HepG2 (cell line): ENCODE data around the gene ITGB5. TPM values are rescaled to one million over a fixed set of nuclear protein-coding genes. Genes with fewer than 3 reads are reported as not detected.

Experiments
- ATAC-seq: fragments of 200-7000 bp; cut with Tn5 transposase; 3 replicates; pipeline ENCODE4 v1.9.1; 2020; ENCODE audit warnings: mild to moderate bottlenecking, moderate library complexity
- BruUV-seq: library from RNA; stranded (reverse); fragments of 400-500 nt; replicated peaks from 2 replicates; lab custom pipeline; 2021; lab: Mats Ljungman, UMichigan
- CTCF ChIA-PET: fragments of 300-600 bp; formaldehyde crosslinking; extraction: SDS; loops from one replicate; lab custom pipeline; 2021; ENCODE audit warnings: low total read pairs, inconsistent platforms, low intra/inter-chr PET ratio; lab: Yijun Ruan, JAX
- POLR2A ChIA-PET: fragments of 350-600 bp; sonication (Branson Sonifier 250); formaldehyde crosslinking; loops from one replicate; lab custom pipeline; 2020; ENCODE audit warnings: antibody characterized with exemption, inconsistent platforms; lab: Yijun Ruan, JAX
- DNase-seq: peaks from one replicate; pipeline ENCODE4 v3.0.0-alpha.2; 2015; ENCODE audit warnings: low spot score
- FAIRE-seq: peaks from 3 replicates; lab custom pipeline; 2011; peaks lifted over from hg19 to GRCh38; lab: Jason Lieb, UNC
- H2AFZ ChIP-seq: one replicate; pipeline ENCODE4 v1.6.1; 2011; ENCODE audit warnings: low read length, inconsistent platforms
- H3K27ac ChIP-seq: fragments of 300-600 bp; 3 replicates; pipeline ENCODE4 v1.8.0; 2011; ENCODE audit warnings: mixed run types, mild to moderate bottlenecking, mixed read lengths, low read length, inconsistent platforms; ENCODE audit not compliant: insufficient read depth; ENCODE audit errors: extremely low read length
- H3K27me3 ChIP-seq, 2 experiments: fragments of 200-600 bp in 1 of 2; 2 replicates in 1 of 2; 3 replicates in 1 of 2; pipeline versions ENCODE4 v1.6.0 to v1.8.0; 2011; ENCODE audit warnings: low read length in 2 of 2, mild to moderate bottlenecking in 2 of 2, moderate library complexity in 2 of 2, inconsistent platforms in 1 of 2; ENCODE audit not compliant: insufficient read depth in 2 of 2, control insufficient read depth in 1 of 2
- H3K36me3 ChIP-seq, 2 experiments: fragments of 200-600 bp in 1 of 2; replicated peaks in 1 of 2; 2 replicates in 1 of 2; 3 replicates in 1 of 2; pipeline versions ENCODE4 v1.5.1 to v1.8.0; 2011; ENCODE audit warnings: low read length in 2 of 2, inconsistent platforms in 1 of 2; ENCODE audit not compliant: insufficient read depth in 2 of 2, control insufficient read depth in 1 of 2
- H3K4me1 ChIP-seq: 2 replicates; pipeline ENCODE4 v1.5.1; 2012; ENCODE audit warnings: low read length, inconsistent platforms; ENCODE audit not compliant: insufficient read depth
- H3K4me2 ChIP-seq: 2 replicates; pipeline ENCODE4 v1.6.0; 2011; ENCODE audit warnings: low read depth, low read length, inconsistent platforms
- H3K4me3 ChIP-seq, 3 experiments: fragments of 200-600 bp in 1 of 3; sonication (generic), shearing (Covaris generic) in 1 of 3; replicated peaks in 1 of 3; 2 replicates each; pipeline ENCODE4 v1.5.1; 2011 to 2016; ENCODE audit warnings: low read length in 3 of 3, inconsistent platforms in 2 of 3, low read depth in 2 of 3, mild to moderate bottlenecking in 2 of 3, control low read depth in 1 of 3, mixed read lengths in 1 of 3; ENCODE audit not compliant: insufficient read depth in 1 of 3
- H3K79me2 ChIP-seq: one replicate; pipeline ENCODE4 v1.6.1; 2011; ENCODE audit warnings: low read length, inconsistent platforms; ENCODE audit not compliant: insufficient read depth
- H3K9ac ChIP-seq: 2 replicates; pipeline ENCODE4 v1.6.0; 2011; ENCODE audit warnings: mild to moderate bottlenecking, low read depth, low read length, inconsistent platforms; ENCODE audit not compliant: insufficient read depth
- H3K9me3 ChIP-seq: 2 replicates; pipeline ENCODE4 v1.5.1; 2012; ENCODE audit warnings: mild to moderate bottlenecking, low read length
- H4K20me1 ChIP-seq: 2 replicates; pipeline ENCODE4 v1.6.0; 2011; ENCODE audit warnings: inconsistent platforms, mild to moderate bottlenecking, low read length, moderate library complexity; ENCODE audit not compliant: insufficient read depth
- BORCS8-MEF2B ChIP-seq: sonication (generic); formaldehyde crosslinking; IDR thresholded peaks from 2 replicates; pipeline ENCODE4 v1.8.0; 2022; ENCODE audit warnings: mild to moderate bottlenecking, missing genetic modification reagents
- ELF4 ChIP-seq: sonication (generic); formaldehyde crosslinking; IDR thresholded peaks from 2 replicates; pipeline ENCODE4 v1.5.0; 2020; ENCODE audit warnings: missing genetic modification reagents, mild to moderate bottlenecking, moderate library complexity, borderline replicate concordance
- GATAD2A ChIP-seq: IDR thresholded peaks from 2 replicates; pipeline ENCODE4 v1.6.1; 2016
- NAIF1 ChIP-seq: sonication (generic); formaldehyde crosslinking; IDR thresholded peaks from 2 replicates; pipeline ENCODE4 v1.5.0; 2020; ENCODE audit warnings: mild to moderate bottlenecking, missing genetic modification reagents, borderline replicate concordance
- PPARG ChIP-seq: conservative IDR thresholded peaks from 2 replicates; pipeline ENCODE4 v1.6.1; 2016; ENCODE audit warnings: missing biosample characterization, missing genetic modification reagents
- ZNF367 ChIP-seq: sonication (generic); formaldehyde crosslinking; IDR thresholded peaks from 2 replicates; pipeline ENCODE4 v1.4.0; 2020; ENCODE audit warnings: missing genetic modification reagents, borderline replicate concordance
- ZNF607 ChIP-seq: sonication (generic); formaldehyde crosslinking; IDR thresholded peaks from 2 replicates; pipeline ENCODE4 v1.5.1; 2020; ENCODE audit warnings: missing genetic modification reagents, mild to moderate bottlenecking, borderline replicate concordance
- WGBS: methylation state at CpG from one replicate; pipeline ENCODE4 v1.1.6; 2017; ENCODE audit warnings: low lambda C conversion rate; 5-methylcytosine and 5-hydroxymethylcytosine counted together
- in situ Hi-C: cut with HindIII; loops from 2 replicates; pipeline ENCODE4 v1.10.0; 2017; ENCODE audit warnings: low pct_unique_long_range_greater_than_20kb; ENCODE audit not compliant: extremely low pct_ligation_motif_present
- intact Hi-C: fragments of 100-400 bp; cut with micrococcal nuclease; formaldehyde crosslinking; loops from one replicate; pipeline ENCODE4 v1.10.0; 2022; ENCODE audit not compliant: unreplicated experiment
- polyA plus RNA-seq, 8 experiments: library from polyadenylated mRNA; depleted of rRNA in 3 of 8; stranded (reverse) in 7 of 8; unstranded in 1 of 8; fragments of >200 nt; fragmentation: Illumina TruSeq in 4 of 8; extraction: Trizol in 4 of 8; gene quantifications; 2 replicates each; pipeline versions ENCODE4 v1.2.1 to v1.2.3, GENCODE V29; 2011 to 2016; ENCODE audit warnings: low read depth in 4 of 8, missing spikeins in 1 of 8, mixed read lengths in 1 of 8; ENCODE audit not compliant: insufficient read depth in 1 of 8
- total RNA-seq, 5 experiments: library from RNA; depleted of rRNA; stranded (reverse); fragments of >200 nt; fragmentation: Illumina TruSeq; extraction: Trizol; gene quantifications; 2 replicates each; pipeline ENCODE4 v1.2.3, GENCODE V29; 2016; ENCODE audit warnings: low read depth in 1 of 5

Gene ITGB5
- total and polyA plus RNA-seq, 2 of the 13 experiments (the other 11 are each of a cell fraction or from before 2014, with no cell fraction given) = 74.1 to 343 TPM

- H3K79me2 ChIP-seq = peaks cover 58% of the 10 kb centered on the region
- H3K4me1 ChIP-seq = peaks cover 85% of the 10 kb centered on the region
- FAIRE-seq = no peak
- in situ Hi-C loops (no loop called here), intact Hi-C loops (loop anchor here (5.0 kb wide), 1 partner anchor 122 kb away; no protein-coding TSS in a partner anchor)
- H3K27me3 ChIP-seq = no peaks in the 10 kb centered on the region
- ATAC-seq = no peak
- POLR2A ChIA-PET = interaction anchor here (2.3 kb wide), 1 partner anchor 51 kb away, joined by 10 read pairs; no protein-coding TSS in a partner anchor
- no peak for DNase-seq
- 81% methylated on average over 7 of the region's 7 CpGs for WGBS
- no peaks in the 10 kb centered on the region for H3K9me3 ChIP-seq
- BruUV-seq = no TSS peak
- H3K4me3 ChIP-seq = peak overlapping the region in 2 of 3 experiments; percentile 82 to 85; a peak in 3 of 6 replicates
- TF ChIP-seq NAIF1 (CRISPR knock-in tag) = no peak
- TF ChIP-seq PPARG (CRISPR knock-in tag) = peak; percentile 46; the same call in 1 of the 2 replicates
- TF ChIP-seq ZNF607 (CRISPR knock-in tag) = no peak
- peak overlapping the region; percentile 98 for H3K4me2 ChIP-seq
- no peak overlapping the region for H2AFZ ChIP-seq
- H4K20me1 ChIP-seq = no peaks in the 10 kb centered on the region; the same call in 1 of the 2 replicates
- CTCF ChIA-PET = no interaction called here
- no peak overlapping the region for H3K27ac ChIP-seq
- peaks cover 2 to 5% of the 10 kb centered on the region in 2 experiments; a peak in 3 of 5 replicates for H3K36me3 ChIP-seq
- H3K9ac ChIP-seq = no peak overlapping the region
These were observed 2.6 kb downstream of the ITGB5 start for GRCh38 chr3:124884474-124885101.

GRCh38 chr3:124883766-124884473, 3.2 kb downstream of the ITGB5 start:
- ATAC-seq (no peak), DNase-seq (no peak), FAIRE-seq (no peak)
- POLR2A ChIA-PET = no interaction called here
- in situ Hi-C loops = no loop called here
- peak overlapping the region; percentile 15; the same call in 1 of the 2 replicates for H3K9ac ChIP-seq
- no peak overlapping the region for H2AFZ ChIP-seq
- H3K4me2 ChIP-seq = peak overlapping the region; percentile 98; the same call in 1 of the 2 replicates
- no peaks in the 10 kb centered on the region for H3K27me3 ChIP-seq
- no peak overlapping the region for H3K27ac ChIP-seq
- H3K4me1 ChIP-seq = peaks cover 85% of the 10 kb centered on the region
- peaks cover 58% of the 10 kb centered on the region for H3K79me2 ChIP-seq
- no peaks in the 10 kb centered on the region; the same call in 1 of the 2 replicates for H4K20me1 ChIP-seq
- no peak overlapping the region for H3K4me3 ChIP-seq
- no peaks in the 10 kb centered on the region for H3K9me3 ChIP-seq
- WGBS = 87% methylated on average over 6 of the region's 7 CpGs
- intact Hi-C loops = no loop called here
- TF ChIP-seq ELF4 (CRISPR knock-in tag) (no peak), BORCS8-MEF2B (no peak), ZNF367 (no peak), GATAD2A (CRISPR knock-in tag) (no peak)
- no TSS peak for BruUV-seq
- CTCF ChIA-PET = no interaction called here
- peaks cover 2 to 5% of the 10 kb centered on the region in 2 experiments; a peak in 3 of 5 replicates for H3K36me3 ChIP-seq
